ENCODE data around the gene VAT1L. TPM values are rescaled to one million over a fixed set of nuclear protein-coding genes. Genes with fewer than 3 reads are reported as not detected.
"Not testable (repeated sequence)": the region's sequence is repeated elsewhere in the genome, so short reads cannot be mapped to it uniquely, and the experiment has no call there.

VAT1L gene
- total RNA-seq, 1 donor from 2014 or later = 0.10 TPM

DNA sequence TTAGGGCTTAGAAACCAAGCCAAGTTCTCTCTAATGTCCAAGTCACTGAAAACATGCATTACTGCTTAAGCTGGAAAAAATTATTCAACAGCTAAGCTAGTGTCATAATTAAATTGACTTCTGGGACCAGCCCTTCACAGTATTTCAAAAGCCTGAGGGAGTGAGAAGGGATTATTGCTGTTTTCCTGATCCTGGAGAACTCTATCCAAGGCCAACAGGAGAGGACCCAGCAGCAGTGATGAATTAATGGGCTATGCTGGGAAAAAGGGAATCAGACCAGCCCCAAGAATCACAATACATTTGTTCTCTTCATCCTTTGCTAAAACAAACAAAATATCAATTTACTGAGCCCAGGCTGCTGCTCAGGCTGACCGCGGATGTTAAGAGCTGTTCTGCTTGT is 199.4 kb downstream of the VAT1L start:
- DNase-seq (ENCODE audit: low spot score) = no peak

DNA sequence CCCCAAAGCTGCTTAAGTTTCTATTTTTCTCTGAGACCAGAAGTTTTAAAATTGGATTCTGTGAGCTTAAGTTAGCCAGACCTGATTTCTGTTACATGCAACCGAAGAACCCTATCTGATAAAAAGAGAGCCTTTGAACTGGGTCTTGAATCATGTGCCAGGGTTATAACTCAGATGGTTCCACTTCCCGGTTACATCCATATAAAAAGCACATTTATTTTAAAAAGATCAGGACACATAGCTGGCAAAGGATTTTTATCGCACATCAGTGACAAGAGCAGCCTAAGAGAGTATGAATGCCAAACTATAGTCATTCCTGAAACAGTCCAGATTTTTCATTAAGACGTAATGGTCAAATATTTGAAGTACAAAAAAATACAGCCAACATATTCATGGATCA is 201.5 kb downstream of the VAT1L start:
- no peak for DNase-seq (ENCODE audit: low spot score)

DNA sequence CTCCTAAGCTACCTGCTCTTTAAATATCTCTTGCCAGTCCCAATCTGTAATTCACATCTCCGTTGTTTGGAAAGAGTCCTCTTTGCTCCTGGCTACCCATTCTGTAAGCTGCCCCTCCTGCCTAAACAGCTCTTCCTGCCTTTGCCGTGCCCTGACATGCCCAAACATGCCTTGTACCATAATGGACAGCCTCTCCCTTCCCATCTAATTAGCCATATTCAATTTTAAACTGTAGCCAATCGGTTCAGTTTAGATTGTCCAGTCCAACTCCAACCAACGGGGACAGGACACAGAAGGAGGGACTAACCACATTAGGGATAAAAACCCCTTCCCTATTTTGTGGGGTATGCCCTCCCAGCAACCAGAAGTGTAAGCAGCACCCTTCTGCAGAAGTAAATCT is 203.3 kb downstream of the VAT1L start:
- DNase-seq (ENCODE audit: low spot score) = no peak

DNA sequence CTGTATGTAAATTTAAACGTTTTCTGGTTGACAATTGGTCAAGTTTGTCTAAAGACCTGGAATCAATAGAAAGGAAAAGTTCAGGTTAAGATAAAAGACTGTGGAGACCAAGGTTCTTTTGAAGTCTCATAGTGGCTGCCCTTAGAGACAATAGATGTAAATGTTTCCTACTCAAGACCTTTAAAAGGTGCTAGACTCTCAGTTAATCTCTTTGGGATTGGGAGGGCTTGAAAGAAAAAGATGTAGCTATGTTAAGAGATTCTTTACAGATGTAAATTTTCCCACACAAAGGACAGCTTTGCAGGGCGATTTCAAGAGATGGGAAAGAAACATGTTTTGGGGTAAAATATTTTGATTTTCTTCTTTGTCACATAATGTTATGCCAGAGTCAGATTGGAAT is 204.0 kb downstream of the VAT1L start:
- DNase-seq (ENCODE audit: low spot score) = not testable (repeated sequence)

DNA sequence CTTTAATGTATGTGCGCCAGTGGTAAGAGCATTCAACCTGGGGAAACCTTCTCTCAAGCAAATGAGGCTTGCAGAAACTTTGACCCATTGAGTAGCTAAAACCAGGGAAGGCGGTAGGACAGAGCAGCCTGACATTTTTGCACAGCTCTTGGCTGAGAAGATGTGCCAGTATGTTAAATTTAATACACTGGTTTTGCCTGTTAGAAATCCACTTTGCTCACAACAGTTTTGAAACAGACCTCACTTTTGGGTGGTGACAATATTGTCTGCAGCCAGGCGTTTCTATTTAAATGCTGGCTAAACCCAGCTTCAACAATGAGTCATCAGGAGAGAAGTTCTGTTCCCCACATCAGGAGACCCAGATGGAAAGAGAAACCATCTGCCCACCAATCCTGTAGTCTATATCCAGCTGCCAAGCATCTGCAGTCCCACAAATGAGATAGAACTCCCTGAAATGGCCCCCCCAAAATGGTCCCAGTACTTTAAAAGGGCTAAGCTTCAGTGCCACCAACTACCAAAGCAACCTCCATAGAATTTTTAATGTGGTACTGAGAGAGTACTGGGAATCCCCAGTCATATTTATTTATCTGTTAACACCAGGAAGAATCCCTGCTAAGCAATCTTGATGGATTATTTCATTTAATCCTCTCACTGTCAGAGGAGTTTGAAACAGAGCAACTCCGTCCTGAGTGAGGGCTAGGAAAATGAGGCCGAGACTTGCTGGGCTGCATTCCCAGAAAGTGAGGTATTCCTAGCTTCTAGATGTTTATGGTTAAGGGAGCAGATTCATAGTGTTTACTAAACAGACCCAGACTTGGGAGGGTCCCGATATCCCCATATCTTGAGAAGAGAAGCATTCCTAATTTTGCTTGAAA is 205.0 kb downstream of the VAT1L start:
- DNase-seq (ENCODE audit: low spot score) = no peak

DNA sequence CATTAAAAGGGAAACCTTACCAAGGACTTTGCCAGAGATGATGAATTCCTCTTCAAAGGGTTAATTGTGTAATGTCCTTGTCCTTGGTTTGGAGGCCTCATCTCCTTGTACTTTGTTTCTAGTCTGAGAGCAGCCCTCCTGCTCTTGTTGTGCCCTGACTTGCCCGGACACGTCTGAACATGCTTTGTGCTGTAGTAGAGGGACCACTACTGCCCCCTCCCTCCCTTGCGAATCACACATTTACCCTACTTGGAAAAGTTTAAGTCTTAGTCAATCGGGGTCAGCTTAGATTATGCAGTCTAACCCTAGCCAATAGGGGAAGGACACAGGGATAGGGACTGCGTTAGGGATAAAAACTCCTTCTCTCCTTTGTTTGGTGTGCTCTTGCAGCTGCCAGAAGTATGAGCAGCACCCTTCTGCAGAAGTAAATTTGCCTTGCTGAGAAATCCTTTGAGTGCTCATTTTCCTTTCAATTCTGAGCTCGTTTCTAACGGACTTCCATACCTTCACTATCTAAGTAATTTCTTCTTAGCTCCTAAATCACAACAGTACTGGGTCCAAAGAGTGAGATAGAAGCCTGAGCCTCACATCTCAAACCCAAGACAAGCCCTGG is 207.6 kb downstream of the VAT1L start:
- DNase-seq (ENCODE audit: low spot score) = no peak

DNA sequence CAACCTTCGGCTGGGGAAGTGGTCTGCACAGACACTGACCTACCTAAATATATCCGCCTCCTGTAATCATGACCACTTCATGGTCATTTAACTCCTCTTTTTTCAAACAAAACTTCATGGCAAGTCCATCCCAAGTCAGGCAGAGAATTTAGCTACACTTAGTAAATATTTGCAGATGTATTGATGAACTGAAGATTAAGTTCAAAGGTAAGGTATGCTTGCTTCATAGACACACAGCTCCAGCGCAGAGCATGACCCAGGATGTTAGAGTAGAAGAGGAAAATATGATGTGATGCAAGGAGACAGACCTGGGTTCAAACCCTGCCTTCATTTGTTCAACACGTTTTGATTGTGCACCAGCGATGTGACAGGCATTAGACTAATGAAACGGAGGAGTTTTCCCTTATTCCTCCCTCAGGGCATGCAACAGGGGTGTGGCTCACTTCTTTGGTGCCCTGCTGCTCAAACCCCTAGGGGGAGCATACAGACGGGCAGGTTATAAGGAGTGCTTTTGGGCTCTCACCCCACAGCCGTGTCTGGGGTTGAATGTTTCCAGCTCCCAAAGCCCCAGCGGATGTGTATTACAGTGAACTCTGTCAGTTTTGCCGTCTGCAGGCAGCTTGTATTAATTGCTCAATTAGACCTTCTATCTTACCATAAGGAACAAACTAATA is 210.1 kb downstream of the VAT1L start:
- no peak for DNase-seq (ENCODE audit: low spot score)

DNA sequence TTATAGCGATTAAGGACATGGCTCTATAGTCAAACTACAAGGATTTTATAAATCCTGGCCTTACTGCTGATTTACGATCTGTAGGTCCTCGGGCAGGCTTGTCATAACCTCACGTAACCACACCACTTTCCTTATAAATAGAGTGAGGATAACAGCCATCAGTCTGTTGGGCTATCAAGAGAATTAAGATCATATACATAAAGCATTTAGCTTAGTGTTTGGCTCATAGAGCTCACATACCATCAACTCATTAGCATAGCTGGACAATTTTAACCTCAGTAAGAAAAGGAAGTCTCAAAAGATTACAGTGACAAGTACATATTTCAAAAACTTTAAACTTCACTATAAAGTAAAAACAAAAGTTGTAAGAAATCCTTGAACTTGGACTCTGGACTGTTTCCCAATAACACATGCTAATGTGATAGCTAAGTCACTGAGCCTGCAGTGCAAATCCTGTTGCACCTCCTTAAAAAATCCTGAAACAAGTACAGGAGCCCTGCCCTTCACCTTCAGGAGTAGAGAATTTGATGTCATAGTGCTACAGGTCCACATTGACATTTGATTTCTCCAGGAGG is 213.2 kb downstream of the VAT1L start:
- no peak for DNase-seq (ENCODE audit: low spot score)

DNA sequence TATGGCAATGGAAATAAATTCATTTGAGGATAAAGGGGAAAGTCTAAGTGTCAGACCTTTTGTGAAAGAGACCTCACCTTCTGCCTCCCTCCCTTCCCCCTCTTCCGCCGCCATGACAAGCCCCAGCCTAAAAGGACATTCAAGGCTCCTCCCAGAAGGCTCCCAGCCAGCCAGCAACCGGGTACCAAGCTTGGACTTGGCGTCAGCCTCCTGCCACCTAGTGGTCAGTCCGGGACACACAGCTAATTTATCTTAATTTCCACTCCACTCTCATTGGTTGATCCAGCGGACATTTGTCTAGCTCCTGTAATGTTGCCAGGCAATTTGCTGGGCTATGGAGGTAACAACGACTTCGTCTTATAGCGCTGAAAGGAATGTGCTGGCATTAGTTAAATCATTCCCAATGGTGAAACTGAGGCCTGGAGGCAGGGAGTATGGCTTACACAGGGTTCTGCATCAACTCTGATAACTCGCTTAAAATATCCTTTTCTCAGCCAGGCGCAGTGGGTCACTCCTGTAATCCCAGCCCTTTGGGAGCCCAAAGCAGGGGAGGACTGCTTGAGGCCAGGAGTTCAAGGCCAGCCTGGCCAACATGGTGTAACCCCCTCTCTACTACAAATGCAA is 214.7 kb downstream of the VAT1L start:
- peak; percentile 92 for DNase-seq (ENCODE audit: low spot score)

DNA sequence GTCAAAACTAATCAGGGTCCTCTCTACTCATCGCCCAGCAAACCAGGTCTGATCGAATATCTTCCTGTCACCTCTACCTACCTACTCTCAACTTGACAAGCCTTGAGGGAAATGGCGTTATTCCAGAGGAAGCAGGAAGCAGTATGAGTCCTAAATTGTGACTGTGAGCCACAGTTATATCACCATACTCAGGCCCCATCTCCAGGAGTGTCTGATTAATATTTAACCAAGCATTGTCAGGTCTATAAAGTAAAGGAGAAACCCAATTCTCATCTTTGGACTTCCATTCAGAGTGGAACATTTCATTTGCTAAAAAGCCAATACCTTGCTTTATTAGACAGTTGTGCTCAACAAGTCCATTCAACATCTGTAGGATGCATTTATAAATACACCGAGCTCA is 216.2 kb downstream of the VAT1L start:
- DNase-seq (ENCODE audit: low spot score) = no peak

DNA sequence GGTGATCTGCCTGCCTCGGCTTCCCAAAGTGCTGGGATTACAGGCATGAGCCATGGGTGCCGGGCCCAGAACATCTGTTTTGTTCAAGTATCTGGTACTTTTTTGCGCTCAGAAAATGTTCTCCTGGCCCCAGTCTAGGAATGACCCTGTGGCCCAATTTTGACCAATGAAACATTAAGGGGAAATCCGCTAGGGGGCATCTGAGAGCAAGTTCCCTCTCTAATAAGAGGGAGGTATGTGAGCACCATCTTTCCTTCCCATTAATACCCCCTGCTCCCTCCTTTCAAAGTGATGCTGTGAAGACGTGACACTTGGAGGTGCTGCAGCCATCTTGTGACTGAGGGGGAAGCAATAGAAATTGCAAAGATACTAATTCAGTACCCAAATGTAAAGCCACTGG is 217.5 kb downstream of the VAT1L start:
- no peak for DNase-seq (ENCODE audit: low spot score)

DNA sequence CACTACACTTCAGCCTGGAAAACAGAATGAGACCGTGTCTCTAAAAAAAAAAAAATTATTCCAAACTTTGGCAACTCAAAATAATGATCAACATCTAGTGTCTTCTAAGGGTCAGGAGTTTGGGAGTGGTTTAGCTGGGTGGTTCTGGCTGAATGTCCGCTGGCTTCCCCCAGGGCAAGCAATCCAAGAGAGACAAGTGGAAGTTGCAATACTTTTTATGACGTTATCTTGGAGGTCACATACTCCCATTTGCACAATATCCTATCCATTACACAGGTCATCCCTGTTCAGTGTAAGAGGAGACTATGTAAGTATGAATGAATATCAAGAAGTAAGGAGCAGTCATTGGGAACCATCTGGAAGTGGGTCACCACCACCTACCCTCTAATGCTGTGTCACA is 218.8 kb downstream of the VAT1L start:
- no peak for DNase-seq (ENCODE audit: low spot score)

DNA sequence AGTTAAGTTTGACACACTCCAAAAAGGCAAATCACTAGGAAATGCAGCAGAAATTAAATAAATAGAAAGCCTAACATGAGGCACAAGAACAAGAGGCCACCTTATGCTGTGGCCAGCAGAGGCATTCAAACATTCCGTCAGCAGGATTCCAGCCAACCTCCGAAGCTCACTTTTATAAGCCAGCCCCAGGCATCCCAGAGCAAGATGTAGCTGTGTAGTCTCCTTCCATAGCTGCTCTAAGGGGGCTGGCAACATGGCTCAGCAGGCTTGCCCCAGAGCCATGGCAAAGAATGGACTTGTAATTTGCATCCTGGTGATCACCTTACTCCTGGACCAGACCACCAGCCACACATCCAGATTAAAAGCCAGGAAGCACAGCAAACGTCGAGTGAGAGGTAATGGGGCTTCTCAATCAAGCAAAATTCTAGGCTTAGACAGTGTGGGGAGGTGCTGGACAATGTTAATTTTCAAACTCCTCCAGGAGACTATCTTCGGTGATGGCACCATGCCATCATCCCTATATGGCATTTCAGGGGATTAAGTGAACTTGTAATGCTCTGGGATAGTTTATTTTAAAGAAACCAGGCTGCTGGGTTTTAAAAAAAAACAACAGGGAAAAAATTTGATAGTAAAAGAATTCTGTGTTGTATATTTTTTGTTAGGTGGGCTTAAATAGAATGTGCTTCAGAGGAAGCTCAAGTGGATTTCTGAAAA is 234.1 kb downstream of the VAT1L start, which contains the start of gene CLEC3A:
CLEC3A (plus strand) TSS at position 202 of the 714 bp plus-strand sequence; CDS start at position 281, 79 bp downstream.
- no peak for DNase-seq (ENCODE audit: low spot score)

DNA sequence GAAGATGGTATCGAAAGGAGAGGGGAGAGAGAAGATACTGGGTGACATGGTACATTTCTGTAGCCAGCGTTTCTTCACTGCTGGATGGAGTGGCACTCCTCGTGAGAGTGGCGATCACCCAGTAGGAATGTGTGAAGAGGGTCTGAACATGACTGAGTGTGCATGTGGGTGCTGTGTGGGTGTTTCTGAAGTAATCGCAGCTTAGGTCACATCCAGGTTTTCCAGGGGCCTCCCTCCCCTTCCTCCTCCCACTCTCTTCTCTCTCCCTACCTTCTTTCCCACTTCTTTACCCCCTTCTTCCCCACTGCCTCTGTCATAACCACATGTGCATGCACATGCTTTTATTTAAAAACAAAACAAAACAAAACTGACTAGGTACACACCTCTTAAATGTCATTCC is 235.8 kb downstream of the VAT1L start:
- no peak for DNase-seq (ENCODE audit: low spot score)

DNA sequence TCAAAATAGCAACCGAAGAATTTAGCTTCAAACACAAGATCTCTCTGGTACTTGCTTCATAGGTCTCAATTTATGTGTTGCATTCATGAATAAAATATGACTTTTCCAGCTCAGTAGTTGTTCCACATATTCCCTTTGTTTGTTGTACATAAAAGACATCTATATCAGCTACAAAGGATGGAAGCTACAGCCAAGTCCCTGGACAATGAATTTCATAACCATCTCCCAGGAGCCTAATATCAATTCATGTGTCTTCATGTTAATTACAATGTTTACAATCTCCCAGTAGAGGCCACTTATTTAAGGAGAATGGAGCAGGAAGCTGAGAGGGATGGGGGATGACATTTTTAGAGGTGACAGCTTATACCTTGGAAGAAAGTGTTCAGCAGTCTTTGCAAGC is 237.3 kb downstream of the VAT1L start:
- DNase-seq (ENCODE audit: low spot score) = no peak

DNA sequence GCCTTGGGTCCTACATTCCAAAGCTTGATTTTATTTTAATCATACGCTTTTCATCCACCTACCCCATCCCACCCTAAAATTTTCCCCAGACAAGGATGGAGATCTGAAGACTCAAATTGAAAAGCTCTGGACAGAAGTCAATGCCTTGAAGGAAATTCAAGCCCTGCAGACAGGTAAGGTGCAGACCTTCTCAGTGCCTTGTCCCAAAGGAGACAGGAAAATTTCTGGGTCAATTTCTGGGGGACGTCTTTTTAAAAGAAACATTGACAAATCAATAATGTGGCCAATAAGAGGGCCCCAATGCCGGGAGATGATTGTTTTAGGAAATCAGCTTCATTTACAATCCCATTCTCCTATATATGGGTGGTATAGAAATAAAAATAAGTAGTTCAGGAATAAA is 239.7 kb downstream of the VAT1L start:
- no peak for DNase-seq (ENCODE audit: low spot score)
